HAP-1 (cell line): ENCODE results near the gene LIX1L.
A peak's percentile ranks its signal among the peaks of the same experiment; 100 is the strongest.

Source experiments
- DNase-seq, 2 experiments: peaks; one replicate each; pipeline ENCODE4 v3.0.0-alpha.2; 2016 to 2020; ENCODE audit warnings: low spot score in 2 of 2
- H3K27me3 ChIP-seq: fragments of 250-450 bp; sonication (Bioruptor Pico); 2 replicates; pipeline ENCODE4 v1.5.1; 2020; ENCODE audit warnings: low read depth, mild to moderate bottlenecking, moderate library complexity
- H3K36me3 ChIP-seq: fragments of 250-450 bp; sonication (Bioruptor Pico); replicated peaks from 2 replicates; pipeline ENCODE4 v1.5.1; 2020; ENCODE audit warnings: mild to moderate bottlenecking
- H3K4me1 ChIP-seq: fragments of 250-450 bp; sonication (Bioruptor Pico); 2 replicates; pipeline ENCODE4 v1.5.1; 2020; ENCODE audit warnings: mild to moderate bottlenecking
- H3K4me3 ChIP-seq: fragments of 250-450 bp; sonication (Bioruptor Pico); 2 replicates; pipeline ENCODE4 v1.5.1; 2020; ENCODE audit warnings: mild to moderate bottlenecking, moderate library complexity
- H3K9me3 ChIP-seq: fragments of 250-450 bp; sonication (Bioruptor Pico); 2 replicates; pipeline ENCODE4 v1.5.1; 2020; ENCODE audit warnings: mild to moderate bottlenecking, moderate library complexity
- in situ Hi-C: fragments of 300-500 bp; cut with MboI; formaldehyde crosslinking; loops from 3 replicates; pipeline ENCODE4 v1.14.3; 2020; ENCODE audit warnings: low sequenced_read_pairs, inconsistent platforms, mixed read lengths

LIX1L gene

GRCh38 chr1:145979746-145980456 lies 22.1 kb upstream of the LIX1L start:
- Histone ChIP-seq H3K9me3 (no peaks in the 10 kb centered on the region), H3K4me3 (no peak overlapping the region), H3K27me3 (no peaks in the 10 kb centered on the region), H3K4me1 (peaks cover 18% of the 10 kb centered on the region), H3K36me3 (0 out of 2 replicates have a peak, but pooled peaks cover 4% of the 10 kb centered on the region)
- DNase-seq, result no peak
- in situ Hi-C loops, result loop anchor here (5.0 kb wide), 1 partner anchor 32 kb away; no protein-coding TSS in a partner anchor

- no peak overlapping the region for H3K4me3 ChIP-seq
- DNase-seq, result peak; percentile 89 to 90
- H3K36me3 ChIP-seq, result 0 out of 2 replicates have a peak, but pooled peaks cover 4% of the 10 kb centered on the region
- no peaks in the 10 kb centered on the region for H3K27me3 ChIP-seq
- H3K9me3 ChIP-seq, result no peaks in the 10 kb centered on the region
- in situ Hi-C loops, result loop anchor here (5.0 kb wide), 1 partner anchor 33 kb away; no protein-coding TSS in a partner anchor
- peaks cover 18% of the 10 kb centered on the region for H3K4me1 ChIP-seq
Observed at GRCh38 chr1:145978854-145979745, 21.3 kb upstream of the LIX1L start.

GRCh38 chr1:145978471-145978853 lies 20.6 kb upstream of the LIX1L start:
- DNase-seq, result no peak
- in situ Hi-C loops, result loop anchor here (5.0 kb wide), 1 partner anchor 34 kb away; no protein-coding TSS in a partner anchor
- Histone ChIP-seq H3K4me1 (peaks cover 18% of the 10 kb centered on the region), H3K4me3 (no peak overlapping the region), H3K9me3 (no peaks in the 10 kb centered on the region), H3K27me3 (no peaks in the 10 kb centered on the region), H3K36me3 (0 out of 2 replicates have a peak, but pooled peaks cover 4% of the 10 kb centered on the region)

DNA sequence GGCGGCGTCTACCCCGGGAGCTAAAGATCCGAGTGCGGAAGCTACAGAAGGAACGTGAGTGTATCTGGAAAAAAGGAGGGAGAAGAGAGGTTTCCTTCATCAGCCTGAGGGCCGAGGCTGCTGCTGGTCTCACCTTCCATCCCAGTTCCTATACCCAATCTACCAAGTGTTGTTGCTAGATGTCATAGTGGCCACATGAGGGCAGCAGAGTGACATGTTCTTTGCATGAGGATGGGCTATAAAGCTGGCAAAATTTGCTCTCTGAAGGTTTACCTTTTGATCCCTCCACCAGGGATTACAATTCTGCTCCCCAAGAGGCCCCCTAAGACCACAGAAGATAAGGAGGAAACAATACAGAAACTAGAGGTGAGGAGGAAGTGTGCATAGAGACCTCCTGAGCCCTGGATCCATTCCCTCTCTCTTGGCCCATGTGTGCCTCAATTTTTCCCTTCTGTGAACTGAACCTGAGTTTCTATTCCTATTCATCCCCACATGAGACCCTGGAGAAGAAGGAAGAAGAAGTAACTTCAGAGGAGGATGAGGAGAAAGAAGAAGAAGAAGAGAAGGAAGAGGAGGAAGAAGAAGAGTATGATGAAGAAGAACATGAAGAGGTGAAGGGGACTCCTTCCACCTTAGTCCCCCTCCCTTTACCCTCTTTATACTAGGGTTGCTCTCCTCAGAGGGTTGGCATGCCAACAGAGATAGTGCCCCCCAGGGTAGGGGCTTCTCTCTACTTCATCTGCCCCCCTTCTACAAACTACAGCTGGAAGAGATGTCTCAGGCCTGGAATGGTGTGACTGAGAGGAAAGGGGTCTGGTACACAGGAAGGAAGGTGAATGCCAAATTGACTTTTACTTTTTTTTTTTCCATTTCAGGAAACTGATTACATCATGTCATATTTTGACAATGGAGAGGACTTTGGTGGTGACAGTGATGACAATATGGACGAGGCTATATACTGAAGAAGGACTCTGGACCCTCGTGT lies 20.0 kb upstream of the LIX1L start:
- Histone ChIP-seq H3K36me3 (0 out of 2 replicates have a peak, but pooled peaks cover 4% of the 10 kb centered on the region), H3K4me3 (no peak overlapping the region), H3K9me3 (no peaks in the 10 kb centered on the region), H3K27me3 (no peaks in the 10 kb centered on the region), H3K4me1 (peaks cover 18% of the 10 kb centered on the region)
- DNase-seq, result peak; percentile 77 to 78
- in situ Hi-C loops, result loop anchor here (5.0 kb wide), 1 partner anchor 35 kb away; no protein-coding TSS in a partner anchor

DNA sequence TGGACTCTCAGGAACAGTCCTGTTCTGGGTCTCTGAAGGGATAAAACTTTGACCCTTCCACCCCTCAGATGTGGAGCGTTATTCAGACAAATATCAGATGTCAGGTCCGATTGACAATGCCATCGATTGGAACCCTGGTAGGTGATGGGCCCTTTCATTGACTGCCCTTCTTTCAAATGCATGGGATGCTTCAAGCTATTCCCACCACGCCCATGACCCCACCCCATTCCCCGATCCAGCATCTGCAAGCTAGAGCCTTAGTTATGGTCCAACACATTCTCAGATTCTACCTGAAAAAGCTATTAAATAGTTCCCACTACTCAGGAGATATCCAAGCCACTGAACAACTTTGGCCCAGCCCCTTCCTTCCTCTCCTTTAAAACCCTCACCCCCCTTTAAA lies 19.2 kb upstream of the LIX1L start:
- H3K4me1 ChIP-seq, result peaks cover 18% of the 10 kb centered on the region
- no peak for DNase-seq
- in situ Hi-C loops, result loop anchor here (5.0 kb wide), 1 partner anchor 35 kb away; no protein-coding TSS in a partner anchor
- 0 out of 2 replicates have a peak, but pooled peaks cover 4% of the 10 kb centered on the region for H3K36me3 ChIP-seq
- H3K27me3 ChIP-seq, result no peaks in the 10 kb centered on the region
- H3K9me3 ChIP-seq, result no peaks in the 10 kb centered on the region
- no peak overlapping the region for H3K4me3 ChIP-seq

- in situ Hi-C loops, result loop anchor here (5.0 kb wide), 1 partner anchor 37 kb away; no protein-coding TSS in a partner anchor
- Histone ChIP-seq H3K36me3 (0 out of 2 replicates have a peak, but pooled peaks cover 4% of the 10 kb centered on the region), H3K9me3 (no peaks in the 10 kb centered on the region), H3K4me3 (no peak overlapping the region), H3K27me3 (no peaks in the 10 kb centered on the region), H3K4me1 (peaks cover 17% of the 10 kb centered on the region)
- DNase-seq, result no peak
Observed at GRCh38 chr1:145975216-145975615, 17.4 kb upstream of the LIX1L start.

- H3K4me1 ChIP-seq, result peaks cover 12% of the 10 kb centered on the region
- in situ Hi-C loops, result loop anchor here (5.0 kb wide), 2 partner anchors 38 to 77 kb away; no protein-coding TSS in a partner anchor
- DNase-seq, result no peak
Observed at GRCh38 chr1:145974721-145975120, 16.9 kb upstream of the LIX1L start.

DNA sequence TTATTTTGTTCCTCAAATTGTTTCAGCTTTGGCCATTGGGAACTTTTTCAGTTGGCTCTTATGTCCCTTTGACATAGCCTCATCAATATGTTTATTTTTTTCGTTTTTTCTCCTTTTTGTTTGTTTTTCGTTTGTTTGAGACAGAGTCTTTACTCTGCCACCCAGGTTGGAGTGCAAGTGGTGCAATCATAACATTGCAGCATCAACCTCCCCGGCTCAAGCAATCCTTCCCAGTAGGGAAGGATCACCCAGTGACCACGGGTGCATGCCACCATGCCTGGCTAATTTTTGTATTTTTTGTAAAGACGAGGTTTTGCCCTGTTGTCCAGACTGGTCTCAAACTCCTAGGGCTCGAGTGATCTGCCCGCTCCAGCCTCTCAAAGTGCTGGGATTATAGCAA lies 14.8 kb upstream of the LIX1L start:
- no peaks in the 10 kb centered on the region for H3K36me3 ChIP-seq
- H3K27me3 ChIP-seq, result no peaks in the 10 kb centered on the region
- H3K4me3 ChIP-seq, result no peak overlapping the region
- no peaks in the 10 kb centered on the region for H3K4me1 ChIP-seq
- no peak for DNase-seq
- in situ Hi-C loops, result loop anchor here (5.0 kb wide), 1 partner anchor 75 kb away; no protein-coding TSS in a partner anchor
- H3K9me3 ChIP-seq, result no peaks in the 10 kb centered on the region

More at GRCh38 chr1:145974721-145975120, 16.9 kb upstream of the LIX1L start:
- H3K36me3 ChIP-seq, result 0 out of 2 replicates have a peak, but pooled peaks cover 4% of the 10 kb centered on the region
- H3K9me3 ChIP-seq, result no peaks in the 10 kb centered on the region
- no peak overlapping the region for H3K4me3 ChIP-seq
- no peaks in the 10 kb centered on the region for H3K27me3 ChIP-seq

DNA sequence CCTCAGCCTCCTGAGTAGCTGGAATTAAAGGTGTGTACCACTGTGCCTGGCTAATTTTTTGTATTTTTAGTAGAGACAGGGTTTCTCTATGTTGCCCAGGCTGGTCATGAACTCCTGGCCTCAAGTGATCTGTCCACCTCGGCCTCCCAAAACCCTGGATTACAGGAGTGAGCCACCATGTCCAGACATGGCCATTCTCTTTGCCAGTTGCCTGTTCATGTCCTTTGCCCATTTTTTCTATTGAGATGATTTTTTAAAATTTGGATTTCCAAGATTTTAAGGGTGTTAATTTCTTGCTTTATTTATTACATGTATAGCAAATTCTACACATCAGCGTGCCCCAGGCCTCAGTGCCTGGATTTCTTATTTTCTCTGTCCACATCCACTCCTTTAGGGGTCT lies 9.5 kb upstream of the LIX1L start:
- Histone ChIP-seq H3K4me1 (peaks cover 15% of the 10 kb centered on the region), H3K9me3 (no peaks in the 10 kb centered on the region), H3K36me3 (no peaks in the 10 kb centered on the region), H3K4me3 (no peak overlapping the region), H3K27me3 (no peaks in the 10 kb centered on the region)
- in situ Hi-C loops, result no loop called here
- no peak for DNase-seq

DNA sequence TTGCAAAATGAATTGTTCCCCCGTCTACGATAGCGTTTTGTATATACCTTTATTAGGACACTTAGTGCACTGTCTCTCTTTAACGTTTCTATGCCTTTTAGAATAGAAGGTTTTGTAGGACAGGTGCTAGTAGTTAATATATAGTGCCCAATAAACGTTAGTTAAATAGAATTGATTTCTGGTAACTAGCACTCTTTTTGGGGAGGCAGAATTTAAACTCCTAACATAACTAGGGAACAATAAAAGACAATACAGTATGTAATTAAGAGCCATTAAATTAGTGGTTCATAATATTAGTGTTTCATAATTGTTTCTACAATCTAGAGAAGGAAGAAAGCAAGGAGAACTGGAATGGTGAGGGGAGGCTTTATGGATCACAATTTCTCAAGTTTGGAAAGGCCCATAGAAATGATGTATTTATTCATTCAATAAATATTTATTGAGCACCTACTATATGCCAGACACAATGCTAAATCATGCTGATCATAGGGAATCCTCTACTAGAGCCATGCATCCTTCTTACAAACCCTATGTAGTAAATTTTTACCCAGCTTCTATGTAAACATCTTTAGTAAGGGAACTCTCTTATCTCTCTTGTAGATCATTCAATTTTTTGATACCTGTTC lies 7.4 kb upstream of the LIX1L start:
- Histone ChIP-seq H3K4me1 (peaks cover 29% of the 10 kb centered on the region), H3K9me3 (no peaks in the 10 kb centered on the region), H3K27me3 (no peaks in the 10 kb centered on the region), H3K36me3 (no peaks in the 10 kb centered on the region), H3K4me3 (peak overlapping the region; percentile 44)
- DNase-seq, result no peak
- in situ Hi-C loops, result no loop called here

GRCh38 chr1:145964328-145965118 lies 6.7 kb upstream of the LIX1L start, which contains the start of the genes ANKRD34A and POLR3GL:
Gene ANKRD34A, minus strand, starts transcription at chr1:145964575. Its CDS starts 2,816 bp downstream, at chr1:145961759.
Gene POLR3GL, plus strand, starts transcription at chr1:145964690. Its CDS starts 10,176 bp downstream, at chr1:145974866.
- in situ Hi-C loops, result loop anchor here (5.0 kb wide), 1 partner anchor 37 kb away; the partner anchor contains the start of gene RBM8A

More at GRCh38 chr1:145964328-145965118, 6.7 kb upstream of the LIX1L start, which contains the start of the genes ANKRD34A and POLR3GL:
- Histone ChIP-seq H3K27me3 (no peaks in the 10 kb centered on the region), H3K4me3 (peak within 1 kb of the TSS; percentile 44), H3K36me3 (no peaks in the 10 kb centered on the region), H3K9me3 (no peaks in the 10 kb centered on the region), H3K4me1 (peaks cover 29% of the 10 kb centered on the region)
- peak; percentile 92 to 95 for DNase-seq
